Measurements from ENCODE around the gene CLK2. TPM values are rescaled to one million over a fixed set of nuclear protein-coding genes. Genes with fewer than 3 reads are reported as not detected.

Gene CLK2
- total and polyA plus RNA-seq, 2 experiments from 2014 or later = 27.2 to 54.6 TPM

GRCh38 chr1:155268630-155269029 lies 4.7 kb downstream of the CLK2 start:
- no peak overlapping the region for H3K27ac Mint-ChIP-seq
- H3K79me2 ChIP-seq (replicated peaks; ENCODE audit: insufficient read depth) = peaks cover 34% of the 10 kb centered on the region
- peaks cover 90% of the 10 kb centered on the region for H3K36me3 Mint-ChIP-seq (ENCODE audit: low read depth)
- no peak overlapping the region for H3K4me2 ChIP-seq
- H3K36me3 ChIP-seq (ENCODE audit: insufficient read depth) = peaks cover 70% of the 10 kb centered on the region
- H3K4me3 ChIP-seq = no peak overlapping the region
- H3K4me3 Mint-ChIP-seq = no peak overlapping the region
- no peak for TF ChIP-seq CTCF (conservative IDR thresholded peaks at IDR 0.05; ENCODE audit: low read depth in 2 of 2)
- no peak for TF ChIP-seq STAT1 (IDR thresholded peaks at IDR 0.05; ENCODE audit: unreplicated experiment)
- H3K27me3 ChIP-seq (ENCODE audit: insufficient read depth) = no peaks in the 10 kb centered on the region
- DNase-seq (ENCODE audit: low spot score) (no peak), ATAC-seq (no peak)
- H4K20me1 ChIP-seq (replicated peaks; ENCODE audit: insufficient read depth) = peaks cover 31% of the 10 kb centered on the region
- H2AFZ ChIP-seq = no peak overlapping the region
- H3K27ac ChIP-seq (ENCODE audit: low read depth) = no peak overlapping the region
- H3F3A ChIP-seq (replicated peaks; ENCODE audit: low read depth) = peaks cover 71% of the 10 kb centered on the region
- H3K9me2 ChIP-seq (ENCODE audit: insufficient read depth) = no peaks in the 10 kb centered on the region
- H3K4me1 Mint-ChIP-seq = peaks cover 14% of the 10 kb centered on the region; the same call in 2 of the 3 replicates
- no peaks in the 10 kb centered on the region; the same call in 2 of the 3 replicates for H3K9me3 Mint-ChIP-seq
- H3K27me3 Mint-ChIP-seq (ENCODE audit: insufficient read depth, low read depth, poor library complexity) = peaks cover 13% of the 10 kb centered on the region
- H3K4me1 ChIP-seq (ENCODE audit: insufficient read depth) = peaks cover 10% of the 10 kb centered on the region

GRCh38 chr1:155267373-155267772 lies 5.9 kb downstream of the CLK2 start:
- peaks cover 8% of the 10 kb centered on the region for H3K4me1 ChIP-seq (ENCODE audit: insufficient read depth)
- Mint-ChIP-seq H3K27ac (no peak overlapping the region), H3K4me3 (no peak overlapping the region), H3K9me3 (0 out of 3 replicates have a peak, but pooled peaks cover under 1% of the 10 kb centered on the region), H3K27me3 (ENCODE audit: insufficient read depth, low read depth, poor library complexity) (peaks cover 15% of the 10 kb centered on the region), H3K36me3 (ENCODE audit: low read depth) (peaks cover 96% of the 10 kb centered on the region), H3K4me1 (peaks cover 13% of the 10 kb centered on the region; the same call in 2 of the 3 replicates)
- DNase-seq (ENCODE audit: low spot score) (no peak), ATAC-seq (no peak)
- no peaks in the 10 kb centered on the region for H3K9me2 ChIP-seq (ENCODE audit: insufficient read depth)
- no peak for TF ChIP-seq CTCF (conservative IDR thresholded peaks at IDR 0.05; ENCODE audit: low read depth in 2 of 2)
- TF ChIP-seq, protein P1, sequence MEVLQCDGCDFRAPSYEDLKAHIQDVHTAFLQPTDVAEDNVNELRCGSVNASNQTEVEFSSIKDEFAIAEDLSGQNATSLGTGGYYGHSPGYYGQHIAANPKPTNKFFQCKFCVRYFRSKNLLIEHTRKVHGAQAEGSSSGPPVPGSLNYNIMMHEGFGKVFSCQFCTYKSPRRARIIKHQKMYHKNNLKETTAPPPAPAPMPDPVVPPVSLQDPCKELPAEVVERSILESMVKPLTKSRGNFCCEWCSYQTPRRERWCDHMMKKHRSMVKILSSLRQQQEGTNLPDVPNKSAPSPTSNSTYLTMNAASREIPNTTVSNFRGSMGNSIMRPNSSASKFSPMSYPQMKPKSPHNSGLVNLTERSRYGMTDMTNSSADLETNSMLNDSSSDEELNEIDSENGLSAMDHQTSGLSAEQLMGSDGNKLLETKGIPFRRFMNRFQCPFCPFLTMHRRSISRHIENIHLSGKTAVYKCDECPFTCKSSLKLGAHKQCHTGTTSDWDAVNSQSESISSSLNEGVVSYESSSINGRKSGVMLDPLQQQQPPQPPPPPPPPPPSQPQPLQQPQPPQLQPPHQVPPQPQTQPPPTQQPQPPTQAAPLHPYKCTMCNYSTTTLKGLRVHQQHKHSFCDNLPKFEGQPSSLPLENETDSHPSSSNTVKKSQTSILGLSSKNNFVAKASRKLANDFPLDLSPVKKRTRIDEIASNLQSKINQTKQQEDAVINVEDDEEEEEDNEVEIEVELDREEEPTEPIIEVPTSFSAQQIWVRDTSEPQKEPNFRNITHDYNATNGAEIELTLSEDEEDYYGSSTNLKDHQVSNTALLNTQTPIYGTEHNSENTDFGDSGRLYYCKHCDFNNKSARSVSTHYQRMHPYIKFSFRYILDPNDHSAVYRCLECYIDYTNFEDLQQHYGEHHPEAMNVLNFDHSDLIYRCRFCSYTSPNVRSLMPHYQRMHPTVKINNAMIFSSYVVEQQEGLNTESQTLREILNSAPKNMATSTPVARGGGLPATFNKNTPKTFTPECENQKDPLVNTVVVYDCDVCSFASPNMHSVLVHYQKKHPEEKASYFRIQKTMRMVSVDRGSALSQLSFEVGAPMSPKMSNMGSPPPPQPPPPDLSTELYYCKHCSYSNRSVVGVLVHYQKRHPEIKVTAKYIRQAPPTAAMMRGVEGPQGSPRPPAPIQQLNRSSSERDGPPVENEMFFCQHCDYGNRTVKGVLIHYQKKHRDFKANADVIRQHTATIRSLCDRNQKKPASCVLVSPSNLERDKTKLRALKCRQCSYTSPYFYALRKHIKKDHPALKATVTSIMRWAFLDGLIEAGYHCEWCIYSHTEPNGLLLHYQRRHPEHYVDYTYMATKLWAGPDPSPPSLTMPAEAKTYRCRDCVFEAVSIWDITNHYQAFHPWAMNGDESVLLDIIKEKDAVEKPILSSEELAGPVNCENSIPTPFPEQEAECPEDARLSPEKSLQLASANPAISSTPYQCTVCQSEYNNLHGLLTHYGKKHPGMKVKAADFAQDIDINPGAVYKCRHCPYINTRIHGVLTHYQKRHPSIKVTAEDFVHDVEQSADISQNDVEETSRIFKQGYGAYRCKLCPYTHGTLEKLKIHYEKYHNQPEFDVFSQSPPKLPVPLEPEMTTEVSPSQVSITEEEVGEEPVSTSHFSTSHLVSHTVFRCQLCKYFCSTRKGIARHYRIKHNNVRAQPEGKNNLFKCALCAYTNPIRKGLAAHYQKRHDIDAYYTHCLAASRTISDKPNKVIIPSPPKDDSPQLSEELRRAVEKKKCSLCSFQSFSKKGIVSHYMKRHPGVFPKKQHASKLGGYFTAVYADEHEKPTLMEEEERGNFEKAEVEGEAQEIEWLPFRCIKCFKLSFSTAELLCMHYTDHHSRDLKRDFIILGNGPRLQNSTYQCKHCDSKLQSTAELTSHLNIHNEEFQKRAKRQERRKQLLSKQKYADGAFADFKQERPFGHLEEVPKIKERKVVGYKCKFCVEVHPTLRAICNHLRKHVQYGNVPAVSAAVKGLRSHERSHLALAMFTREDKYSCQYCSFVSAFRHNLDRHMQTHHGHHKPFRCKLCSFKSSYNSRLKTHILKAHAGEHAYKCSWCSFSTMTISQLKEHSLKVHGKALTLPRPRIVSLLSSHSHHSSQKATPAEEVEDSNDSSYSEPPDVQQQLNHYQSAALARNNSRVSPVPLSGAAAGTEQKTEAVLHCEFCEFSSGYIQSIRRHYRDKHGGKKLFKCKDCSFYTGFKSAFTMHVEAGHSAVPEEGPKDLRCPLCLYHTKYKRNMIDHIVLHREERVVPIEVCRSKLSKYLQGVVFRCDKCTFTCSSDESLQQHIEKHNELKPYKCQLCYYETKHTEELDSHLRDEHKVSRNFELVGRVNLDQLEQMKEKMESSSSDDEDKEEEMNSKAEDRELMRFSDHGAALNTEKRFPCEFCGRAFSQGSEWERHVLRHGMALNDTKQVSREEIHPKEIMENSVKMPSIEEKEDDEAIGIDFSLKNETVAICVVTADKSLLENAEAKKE (CRISPR knock-in tag; IDR thresholded peaks at IDR 0.05) = no peak
- no peak for TF ChIP-seq POLR2AphosphoS5 (IDR thresholded peaks at IDR 0.05; ENCODE audit: low read depth)
- no peak for TF ChIP-seq EZH2phosphoT487 (IDR thresholded peaks at IDR 0.05; ENCODE audit: unreplicated experiment)
- no peak for TF ChIP-seq REST (IDR thresholded peaks at IDR 0.05; ENCODE audit: unreplicated experiment)
- no peaks in the 10 kb centered on the region for H3K27me3 ChIP-seq (ENCODE audit: insufficient read depth)
- H3K4me3 ChIP-seq = no peak overlapping the region
- peaks cover 78% of the 10 kb centered on the region for H3F3A ChIP-seq (replicated peaks; ENCODE audit: low read depth)
- peaks cover 28% of the 10 kb centered on the region for H3K79me2 ChIP-seq (replicated peaks; ENCODE audit: insufficient read depth)
- H4K20me1 ChIP-seq (replicated peaks; ENCODE audit: insufficient read depth) = peaks cover 29% of the 10 kb centered on the region
- H2AFZ ChIP-seq = no peak overlapping the region
- peaks cover 79% of the 10 kb centered on the region for H3K36me3 ChIP-seq (ENCODE audit: insufficient read depth)
- no peak overlapping the region for H3K27ac ChIP-seq (ENCODE audit: low read depth)
- H3K4me2 ChIP-seq = no peak overlapping the region
